ENCODE measurements around the gene MED25. TPM values are rescaled to one million over a fixed set of nuclear protein-coding genes. Genes with fewer than 3 reads are reported as not detected.
A peak's percentile ranks its signal among the peaks of the same experiment; 100 is the strongest.

The MED25 gene
- total and polyA plus RNA-seq, 2 of the 8 experiments (the other 6 are each of a cell fraction or from before 2014, with no cell fraction given) = 21.6 to 71.4 TPM

DNA sequence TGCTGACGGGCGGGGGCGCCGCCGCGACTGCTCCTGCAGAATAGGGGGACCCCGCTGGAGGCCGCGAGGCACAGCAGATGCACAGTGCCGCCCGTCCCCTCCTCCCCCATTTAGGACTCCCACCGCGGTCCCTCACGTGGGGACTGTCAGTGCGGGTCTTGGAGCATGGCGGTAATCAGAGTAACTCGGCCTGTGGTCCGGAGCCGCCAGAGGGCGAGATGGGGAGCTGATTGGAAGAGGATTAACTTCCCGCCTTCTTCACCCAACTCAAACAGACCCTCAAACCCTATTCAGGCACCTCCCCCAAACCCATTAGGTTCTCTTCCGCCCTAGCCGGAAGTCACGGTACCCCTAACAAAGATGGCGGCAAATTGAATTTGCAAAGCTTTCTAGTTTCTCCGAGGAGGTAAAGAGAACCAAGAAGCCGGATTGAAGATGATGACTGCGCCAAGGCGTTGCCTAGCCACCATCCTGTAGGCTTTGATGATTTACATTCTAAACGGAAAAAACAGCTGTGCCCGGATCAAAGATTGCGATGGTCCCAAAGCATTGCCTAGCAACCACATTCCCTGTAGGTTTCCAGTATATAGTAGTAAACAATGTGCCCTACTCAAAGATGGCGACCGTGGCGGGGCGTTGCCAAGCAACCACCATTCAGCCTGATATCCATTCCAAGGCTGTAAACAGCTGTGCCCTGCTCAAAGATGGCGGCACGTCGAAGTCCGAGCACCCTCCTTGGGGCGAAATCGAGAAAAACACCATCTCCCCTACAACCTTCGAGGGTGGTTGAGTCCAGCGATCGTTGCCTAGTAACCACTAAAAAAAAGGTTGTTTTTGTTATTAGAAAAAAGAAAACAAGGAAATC lies 4.9 kb upstream of the MED25 start, which contains the start of gene FUZ (continued):
- peak; percentile 90 to 97 for TF ChIP-seq SIN3A (conservative IDR thresholded peaks at IDR 0.05 in 1 of 2, IDR thresholded peaks at IDR 0.05 in 1 of 2; ENCODE audit: low read depth in 1 of 2, low read length in 2 of 2)
- TF ChIP-seq JUND (IDR thresholded peaks at IDR 0.05; ENCODE audit: low read length) = peak; percentile 82
- TF ChIP-seq RAD21 (IDR thresholded peaks at IDR 0.05 in 1 of 2, conservative IDR thresholded peaks at IDR 0.05 in 1 of 2; ENCODE audit: low read depth in 2 of 2, low read length in 2 of 2) = peak; percentile 20 to 46; a peak in 3 of 4 replicates
- TF ChIP-seq, protein P1, sequence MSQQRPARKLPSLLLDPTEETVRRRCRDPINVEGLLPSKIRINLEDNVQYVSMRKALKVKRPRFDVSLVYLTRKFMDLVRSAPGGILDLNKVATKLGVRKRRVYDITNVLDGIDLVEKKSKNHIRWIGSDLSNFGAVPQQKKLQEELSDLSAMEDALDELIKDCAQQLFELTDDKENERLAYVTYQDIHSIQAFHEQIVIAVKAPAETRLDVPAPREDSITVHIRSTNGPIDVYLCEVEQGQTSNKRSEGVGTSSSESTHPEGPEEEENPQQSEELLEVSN (IDR thresholded peaks at IDR 0.05) = peak; percentile 90
- TF ChIP-seq PHF8 (conservative IDR thresholded peaks at IDR 0.05; ENCODE audit: low read depth, low read length) = peak; percentile 61
- TF ChIP-seq, protein P2, sequence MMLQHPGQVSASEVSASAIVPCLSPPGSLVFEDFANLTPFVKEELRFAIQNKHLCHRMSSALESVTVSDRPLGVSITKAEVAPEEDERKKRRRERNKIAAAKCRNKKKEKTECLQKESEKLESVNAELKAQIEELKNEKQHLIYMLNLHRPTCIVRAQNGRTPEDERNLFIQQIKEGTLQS (IDR thresholded peaks at IDR 0.05; ENCODE audit: insufficient read depth, low read depth, low read length) = no peak
- TF ChIP-seq YY1 (IDR thresholded peaks at IDR 0.05; ENCODE audit: low read depth, low read length) = peak; percentile 99
- peak; percentile 68; the same call in 1 of the 2 replicates for TF ChIP-seq POLR2AphosphoS5 (IDR thresholded peaks at IDR 0.05; ENCODE audit: low read depth, low read length)
- TF ChIP-seq ASH2L (IDR thresholded peaks at IDR 0.05; ENCODE audit: low read length) = peak; percentile 91
- no peak for TF ChIP-seq BACH1 (IDR thresholded peaks at IDR 0.05; ENCODE audit: low read length)
- TF ChIP-seq HDAC6 (IDR thresholded peaks at IDR 0.05; ENCODE audit: low read depth, low read length) = no peak
- TF ChIP-seq SRF (IDR thresholded peaks at IDR 0.05; ENCODE audit: low read depth, low read length) = 0 out of 2 replicates have a peak, but pooled peaks have one; percentile 16
- no peak for TF ChIP-seq CBX5 (IDR thresholded peaks at IDR 0.05; ENCODE audit: low read depth, low read length)
- TF ChIP-seq TBP (IDR thresholded peaks at IDR 0.05; ENCODE audit: low read depth, low read length) = peak; percentile 67
- peak; percentile 91; the same call in 1 of the 2 replicates for TF ChIP-seq TAF1 (IDR thresholded peaks at IDR 0.05; ENCODE audit: low read depth, low read length)
- TF ChIP-seq, protein P3, sequence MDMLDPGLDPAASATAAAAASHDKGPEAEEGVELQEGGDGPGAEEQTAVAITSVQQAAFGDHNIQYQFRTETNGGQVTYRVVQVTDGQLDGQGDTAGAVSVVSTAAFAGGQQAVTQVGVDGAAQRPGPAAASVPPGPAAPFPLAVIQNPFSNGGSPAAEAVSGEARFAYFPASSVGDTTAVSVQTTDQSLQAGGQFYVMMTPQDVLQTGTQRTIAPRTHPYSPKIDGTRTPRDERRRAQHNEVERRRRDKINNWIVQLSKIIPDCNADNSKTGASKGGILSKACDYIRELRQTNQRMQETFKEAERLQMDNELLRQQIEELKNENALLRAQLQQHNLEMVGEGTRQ (IDR thresholded peaks at IDR 0.05; ENCODE audit: low read length) = peak; percentile 47; the same call in 1 of the 2 replicates
- TF ChIP-seq NANOG (IDR thresholded peaks at IDR 0.05; ENCODE audit: insufficient read depth, low read depth, low read length, poor library complexity, severe bottlenecking) = peak; percentile 70
- peak; percentile 86 for TF ChIP-seq CHD1 (IDR thresholded peaks at IDR 0.05; ENCODE audit: low read depth, low read length)
- no peak for TF ChIP-seq RFX5 (IDR thresholded peaks at IDR 0.05; ENCODE audit: borderline replicate concordance, low read depth, low read length)
- peak in 1 of 2 experiments; percentile 97; a peak in 1 of 3 replicates for TF ChIP-seq EP300 (IDR thresholded peaks at IDR 0.05; ENCODE audit: borderline replicate concordance in 1 of 2, low read depth in 2 of 2, low read length in 2 of 2)
